ENCODE results near the gene NID1. TPM values are rescaled to one million over a fixed set of nuclear protein-coding genes. Genes with fewer than 3 reads are reported as not detected.

Gene NID1, protein sequence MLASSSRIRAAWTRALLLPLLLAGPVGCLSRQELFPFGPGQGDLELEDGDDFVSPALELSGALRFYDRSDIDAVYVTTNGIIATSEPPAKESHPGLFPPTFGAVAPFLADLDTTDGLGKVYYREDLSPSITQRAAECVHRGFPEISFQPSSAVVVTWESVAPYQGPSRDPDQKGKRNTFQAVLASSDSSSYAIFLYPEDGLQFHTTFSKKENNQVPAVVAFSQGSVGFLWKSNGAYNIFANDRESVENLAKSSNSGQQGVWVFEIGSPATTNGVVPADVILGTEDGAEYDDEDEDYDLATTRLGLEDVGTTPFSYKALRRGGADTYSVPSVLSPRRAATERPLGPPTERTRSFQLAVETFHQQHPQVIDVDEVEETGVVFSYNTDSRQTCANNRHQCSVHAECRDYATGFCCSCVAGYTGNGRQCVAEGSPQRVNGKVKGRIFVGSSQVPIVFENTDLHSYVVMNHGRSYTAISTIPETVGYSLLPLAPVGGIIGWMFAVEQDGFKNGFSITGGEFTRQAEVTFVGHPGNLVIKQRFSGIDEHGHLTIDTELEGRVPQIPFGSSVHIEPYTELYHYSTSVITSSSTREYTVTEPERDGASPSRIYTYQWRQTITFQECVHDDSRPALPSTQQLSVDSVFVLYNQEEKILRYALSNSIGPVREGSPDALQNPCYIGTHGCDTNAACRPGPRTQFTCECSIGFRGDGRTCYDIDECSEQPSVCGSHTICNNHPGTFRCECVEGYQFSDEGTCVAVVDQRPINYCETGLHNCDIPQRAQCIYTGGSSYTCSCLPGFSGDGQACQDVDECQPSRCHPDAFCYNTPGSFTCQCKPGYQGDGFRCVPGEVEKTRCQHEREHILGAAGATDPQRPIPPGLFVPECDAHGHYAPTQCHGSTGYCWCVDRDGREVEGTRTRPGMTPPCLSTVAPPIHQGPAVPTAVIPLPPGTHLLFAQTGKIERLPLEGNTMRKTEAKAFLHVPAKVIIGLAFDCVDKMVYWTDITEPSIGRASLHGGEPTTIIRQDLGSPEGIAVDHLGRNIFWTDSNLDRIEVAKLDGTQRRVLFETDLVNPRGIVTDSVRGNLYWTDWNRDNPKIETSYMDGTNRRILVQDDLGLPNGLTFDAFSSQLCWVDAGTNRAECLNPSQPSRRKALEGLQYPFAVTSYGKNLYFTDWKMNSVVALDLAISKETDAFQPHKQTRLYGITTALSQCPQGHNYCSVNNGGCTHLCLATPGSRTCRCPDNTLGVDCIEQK
- total RNA-seq: 100 to 1,000 TPM; 139 to 322 (median 244) TPM

DNA sequence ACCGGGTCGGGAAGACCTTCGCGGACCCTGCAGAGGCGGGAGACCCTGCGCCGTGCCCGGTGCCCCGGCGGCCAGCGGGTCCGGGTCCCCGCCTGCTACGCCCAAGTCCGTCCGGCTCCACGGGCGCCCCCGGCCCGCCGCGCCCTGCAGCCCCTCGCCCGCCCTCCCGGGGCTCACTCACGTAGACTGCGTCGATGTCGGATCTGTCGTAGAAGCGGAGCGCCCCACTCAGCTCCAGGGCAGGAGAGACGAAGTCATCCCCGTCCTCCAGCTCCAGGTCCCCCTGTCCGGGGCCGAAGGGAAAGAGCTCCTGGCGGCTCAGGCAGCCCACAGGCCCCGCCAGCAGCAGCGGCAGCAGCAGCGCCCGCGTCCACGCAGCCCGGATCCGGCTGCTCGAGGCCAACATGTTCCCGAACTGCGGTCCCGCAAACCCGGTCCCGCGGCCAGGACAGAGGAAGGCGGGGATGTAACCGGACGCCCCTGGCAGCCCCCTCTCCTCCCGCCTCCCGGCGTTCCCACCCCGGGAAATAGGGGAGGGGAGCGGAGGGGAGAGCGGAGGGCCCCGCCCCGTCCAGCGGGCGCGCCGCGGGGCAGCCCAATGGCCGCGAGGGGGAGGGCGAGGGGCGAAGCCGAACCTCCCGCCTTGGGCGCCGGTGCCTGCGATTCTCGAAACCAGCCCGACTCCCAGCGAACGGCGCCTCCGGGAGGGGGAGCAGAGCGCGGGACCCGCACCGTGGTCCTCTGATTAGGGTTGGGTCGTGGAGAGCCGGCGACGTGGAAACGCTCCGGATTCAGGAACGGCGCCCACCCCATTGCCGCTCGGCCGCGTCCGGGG is at the start of gene NID1:
TSS of gene NID1 (minus strand) at position 417 of the 835 bp plus-strand sequence. CDS start at position 406, 11 bp downstream.
- WGBS, 2 donors (ENCODE audit: low coverage in 1 of 2): no CpG with 5 or more reads among the region's 100 CpGs
- H3K27ac ChIP-seq: peak within 1 kb of the TSS; percentile 93 to 100 (median 98)
- H3K4me1 ChIP-seq: peaks cover 0 to 74% (median 12%) of the 10 kb centered on the region in 3 donors
- TF ChIP-seq POLR2A (IDR thresholded peaks at IDR 0.05): peak; percentile 90 to 95
- peak; percentile 97 for TF ChIP-seq POLR2AphosphoS5 (IDR thresholded peaks at IDR 0.05)
- no peak for TF ChIP-seq EP300 (IDR thresholded peaks at IDR 0.05)
- TF ChIP-seq, protein P1, sequence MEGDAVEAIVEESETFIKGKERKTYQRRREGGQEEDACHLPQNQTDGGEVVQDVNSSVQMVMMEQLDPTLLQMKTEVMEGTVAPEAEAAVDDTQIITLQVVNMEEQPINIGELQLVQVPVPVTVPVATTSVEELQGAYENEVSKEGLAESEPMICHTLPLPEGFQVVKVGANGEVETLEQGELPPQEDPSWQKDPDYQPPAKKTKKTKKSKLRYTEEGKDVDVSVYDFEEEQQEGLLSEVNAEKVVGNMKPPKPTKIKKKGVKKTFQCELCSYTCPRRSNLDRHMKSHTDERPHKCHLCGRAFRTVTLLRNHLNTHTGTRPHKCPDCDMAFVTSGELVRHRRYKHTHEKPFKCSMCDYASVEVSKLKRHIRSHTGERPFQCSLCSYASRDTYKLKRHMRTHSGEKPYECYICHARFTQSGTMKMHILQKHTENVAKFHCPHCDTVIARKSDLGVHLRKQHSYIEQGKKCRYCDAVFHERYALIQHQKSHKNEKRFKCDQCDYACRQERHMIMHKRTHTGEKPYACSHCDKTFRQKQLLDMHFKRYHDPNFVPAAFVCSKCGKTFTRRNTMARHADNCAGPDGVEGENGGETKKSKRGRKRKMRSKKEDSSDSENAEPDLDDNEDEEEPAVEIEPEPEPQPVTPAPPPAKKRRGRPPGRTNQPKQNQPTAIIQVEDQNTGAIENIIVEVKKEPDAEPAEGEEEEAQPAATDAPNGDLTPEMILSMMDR (IDR thresholded peaks at IDR 0.05): peak in 3 of 4 experiments; percentile 50 to 61 (median 59)
- H3K36me3 ChIP-seq: peaks cover 0 to 14% of the 10 kb centered on the region in 2 donors
- H3K4me3 ChIP-seq: peak within 1 kb of the TSS; percentile 73 to 100
- ATAC-seq: peak; percentile 83
- H3K9me3 ChIP-seq: no peaks in the 10 kb centered on the region
- no peaks in the 10 kb centered on the region for H3K27me3 ChIP-seq

DNA sequence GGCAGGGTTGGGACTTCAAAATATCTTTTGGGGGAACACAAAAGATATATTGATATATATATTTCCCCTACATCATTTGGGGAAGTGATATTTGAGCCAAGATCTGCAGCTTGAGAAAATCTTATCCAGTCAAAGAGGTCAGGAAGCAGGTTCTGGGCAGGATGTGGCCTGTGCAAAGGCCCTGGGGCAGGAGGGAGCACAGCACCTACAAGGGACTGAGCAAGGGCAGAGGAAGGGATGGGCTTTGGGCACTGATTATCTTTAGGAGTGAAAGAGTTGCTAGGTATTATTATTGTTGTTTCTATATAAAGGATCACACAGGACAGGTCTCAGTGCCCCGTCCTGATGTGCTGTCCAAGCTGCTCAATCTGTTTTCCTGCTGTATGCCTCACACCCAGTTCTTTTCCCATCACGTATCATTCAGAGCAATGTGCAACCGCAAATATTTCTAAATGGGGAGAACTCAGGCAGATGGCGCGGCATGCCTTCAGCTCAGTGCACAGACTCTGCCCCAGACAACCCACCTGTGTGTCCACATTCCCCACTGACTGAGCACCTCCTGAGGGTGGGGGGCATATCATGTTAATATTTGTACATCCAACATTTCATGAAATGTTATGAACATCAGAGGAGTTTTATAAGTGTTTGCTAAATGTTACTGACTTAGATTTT is 49.3 kb upstream of the NID1 start:
- Histone ChIP-seq H3K36me3 (no peaks in the 10 kb centered on the region), H3K27me3 (peaks cover 2% of the 10 kb centered on the region), H3K27ac (no peak overlapping the region), H3K4me1 (no peaks in the 10 kb centered on the region), H3K4me3 (no peak overlapping the region), H3K9me3 (no peaks in the 10 kb centered on the region)
- ATAC-seq: no peak
- no peak for TF ChIP-seq POLR2A (IDR thresholded peaks at IDR 0.05)
- TF ChIP-seq, protein P1 (IDR thresholded peaks at IDR 0.05): no peak
- no peak for TF ChIP-seq POLR2AphosphoS5 (IDR thresholded peaks at IDR 0.05)
- no peak for TF ChIP-seq EP300 (IDR thresholded peaks at IDR 0.05)
- WGBS, 2 donors (ENCODE audit: low coverage in 1 of 2): 91 to 93% methylated on average over 5 of the region's 5 CpGs

DNA sequence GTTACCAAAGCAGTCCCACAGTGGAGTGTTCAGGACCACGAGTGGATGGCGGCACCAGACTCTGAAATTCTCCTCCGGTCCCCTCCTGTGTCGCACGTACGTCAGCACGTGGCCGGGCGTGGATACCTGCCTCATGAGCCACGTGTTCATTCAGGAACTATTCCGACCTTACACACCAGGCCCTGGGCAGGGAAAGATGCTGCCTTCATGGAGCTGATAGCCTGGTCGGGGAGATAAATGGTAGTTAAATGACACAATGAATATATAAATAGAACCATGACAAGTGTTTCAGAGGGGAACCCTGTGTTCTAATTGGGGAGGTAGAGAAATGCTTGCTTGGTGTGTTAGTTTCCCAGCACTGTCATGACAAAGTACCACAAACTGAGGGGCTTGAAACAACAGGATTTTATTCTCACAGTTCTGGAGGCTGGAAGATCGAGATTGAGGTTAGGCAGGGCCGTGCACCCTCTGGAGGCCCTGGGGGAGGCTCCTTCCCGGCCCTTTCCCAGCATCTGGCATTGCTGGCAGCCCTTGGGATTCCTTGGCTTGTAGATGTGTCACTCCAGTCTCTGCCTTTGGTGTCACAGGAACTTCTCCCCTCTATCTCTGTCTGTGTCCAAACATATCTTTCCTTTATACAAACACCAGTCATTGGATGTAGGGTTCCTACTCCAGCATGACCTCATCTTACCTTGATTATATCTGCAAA is 48.6 kb upstream of the NID1 start:
- H3K27me3 ChIP-seq: peaks cover 5% of the 10 kb centered on the region
- ATAC-seq: no peak
- H3K27ac ChIP-seq: no peak overlapping the region
- H3K9me3 ChIP-seq: no peaks in the 10 kb centered on the region
- WGBS, 2 donors (ENCODE audit: low coverage in 1 of 2): 70% methylated on average over 6 of the region's 15 CpGs; no CpG with 5 or more reads in 1 of the 2 donors
- TF ChIP-seq, protein P1 (IDR thresholded peaks at IDR 0.05): no peak
- TF ChIP-seq POLR2A (IDR thresholded peaks at IDR 0.05): no peak
- no peak for TF ChIP-seq POLR2AphosphoS5 (IDR thresholded peaks at IDR 0.05)
- no peak for TF ChIP-seq EP300 (IDR thresholded peaks at IDR 0.05)
- no peaks in the 10 kb centered on the region for H3K36me3 ChIP-seq
- H3K4me3 ChIP-seq: no peak overlapping the region
- no peaks in the 10 kb centered on the region for H3K4me1 ChIP-seq

Measured in gastroesophageal sphincter (tissue), 4 donors.